NB4 (cell line): ENCODE results near the gene MMEL1.

ENCODE experiments used
- MYC ChIP-seq: IDR thresholded peaks from 2 replicates; pipeline ENCODE4 v1.6.1; 2011; ENCODE audit warnings: low read depth, low read length
- POLR2A ChIP-seq: IDR thresholded peaks from 2 replicates; pipeline ENCODE4 v1.6.1; 2011; ENCODE audit warnings: mild to moderate bottlenecking; ENCODE audit not compliant: insufficient read length; ENCODE audit errors: extremely low read depth
- TF ChIP-seq, protein P1 (sequence below): IDR thresholded peaks from one replicate; pipeline ENCODE4 v1.5.1; 2012; ENCODE audit warnings: low read depth, low read length
- TF ChIP-seq, protein P2 (sequence below): IDR thresholded peaks from 2 replicates; pipeline ENCODE4 v1.6.1; 2011; ENCODE audit warnings: low read depth, low read length

DNA sequence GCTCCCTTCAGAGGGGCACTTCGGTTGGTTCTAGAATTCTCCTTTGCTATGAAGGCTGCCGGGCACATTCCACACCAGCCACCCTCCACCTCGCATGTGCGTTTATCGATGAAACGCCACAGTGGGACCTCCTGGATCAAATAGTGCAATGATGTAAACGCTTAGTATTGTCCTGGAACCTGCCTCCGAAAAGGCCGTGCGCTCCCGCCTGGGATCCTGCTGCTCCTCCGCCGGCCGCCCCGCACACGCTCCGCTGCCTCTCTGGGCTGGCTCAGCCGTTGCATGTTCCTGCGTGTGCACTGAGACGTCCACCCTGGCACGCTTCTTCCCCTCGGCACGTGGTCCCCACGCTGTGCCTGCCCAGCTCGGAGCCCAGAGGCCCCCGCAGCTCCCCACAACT lies 80.6 kb downstream of the MMEL1 start:
- TF ChIP-seq, protein P1, sequence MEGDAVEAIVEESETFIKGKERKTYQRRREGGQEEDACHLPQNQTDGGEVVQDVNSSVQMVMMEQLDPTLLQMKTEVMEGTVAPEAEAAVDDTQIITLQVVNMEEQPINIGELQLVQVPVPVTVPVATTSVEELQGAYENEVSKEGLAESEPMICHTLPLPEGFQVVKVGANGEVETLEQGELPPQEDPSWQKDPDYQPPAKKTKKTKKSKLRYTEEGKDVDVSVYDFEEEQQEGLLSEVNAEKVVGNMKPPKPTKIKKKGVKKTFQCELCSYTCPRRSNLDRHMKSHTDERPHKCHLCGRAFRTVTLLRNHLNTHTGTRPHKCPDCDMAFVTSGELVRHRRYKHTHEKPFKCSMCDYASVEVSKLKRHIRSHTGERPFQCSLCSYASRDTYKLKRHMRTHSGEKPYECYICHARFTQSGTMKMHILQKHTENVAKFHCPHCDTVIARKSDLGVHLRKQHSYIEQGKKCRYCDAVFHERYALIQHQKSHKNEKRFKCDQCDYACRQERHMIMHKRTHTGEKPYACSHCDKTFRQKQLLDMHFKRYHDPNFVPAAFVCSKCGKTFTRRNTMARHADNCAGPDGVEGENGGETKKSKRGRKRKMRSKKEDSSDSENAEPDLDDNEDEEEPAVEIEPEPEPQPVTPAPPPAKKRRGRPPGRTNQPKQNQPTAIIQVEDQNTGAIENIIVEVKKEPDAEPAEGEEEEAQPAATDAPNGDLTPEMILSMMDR, result no peak
- TF ChIP-seq POLR2A, result no peak
- TF ChIP-seq, protein P2, sequence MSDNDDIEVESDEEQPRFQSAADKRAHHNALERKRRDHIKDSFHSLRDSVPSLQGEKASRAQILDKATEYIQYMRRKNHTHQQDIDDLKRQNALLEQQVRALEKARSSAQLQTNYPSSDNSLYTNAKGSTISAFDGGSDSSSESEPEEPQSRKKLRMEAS, result no peak
- TF ChIP-seq MYC, result no peak
